BLaER1 treated with 17β-estradiol and CSF1 and Interleukin-3, amounts not matched to agents 10 nM and 100 nM (cell line): Measurements from ENCODE around the gene HPSE2.
A peak's percentile ranks its signal among the peaks of the same experiment; 100 is the strongest.
"Not testable (repeated sequence)": the region's sequence is repeated elsewhere in the genome, so short reads cannot be mapped to it uniquely, and the experiment has no call there.

Experiments
- H3K27ac ChIP-seq, 11 experiments: shearing (Covaris generic); formaldehyde crosslinking; 2 replicates each; pipeline ENCODE4 v1.8.1; 2022
- H3K27me3 ChIP-seq, 11 experiments: shearing (Covaris generic); formaldehyde crosslinking; 2 replicates each; pipeline ENCODE4 v1.8.1; 2022
- H3K36me3 ChIP-seq, 11 experiments: shearing (Covaris generic); formaldehyde crosslinking; 2 replicates each; pipeline ENCODE4 v1.8.1; 2022
- H3K4me1 ChIP-seq, 10 experiments: shearing (Covaris generic); formaldehyde crosslinking; 2 replicates each; pipeline ENCODE4 v1.8.1; 2022
- H3K4me2 ChIP-seq, 11 experiments: shearing (Covaris generic); formaldehyde crosslinking; 2 replicates each; pipeline ENCODE4 v1.8.1; 2022
- H3K4me3 ChIP-seq, 10 experiments: shearing (Covaris generic); formaldehyde crosslinking; 2 replicates each; pipeline ENCODE4 v1.8.1; 2022
- H3K9ac ChIP-seq, 11 experiments: shearing (Covaris generic); formaldehyde crosslinking; 2 replicates each; pipeline ENCODE4 v1.8.1; 2022
- H3K9me3 ChIP-seq, 11 experiments: shearing (Covaris generic); formaldehyde crosslinking; replicated peaks in 1 of 11; 2 replicates each; pipeline ENCODE4 v1.8.1; 2022
- H4K20me1 ChIP-seq, 11 experiments: shearing (Covaris generic); formaldehyde crosslinking; 2 replicates each; pipeline ENCODE4 v1.8.1; 2022
- Cebpa-rat ChIP-seq, 11 experiments: shearing (Covaris generic); IDR thresholded peaks; 2 replicates each; pipeline ENCODE4 v1.8.1; 2022

Gene HPSE2

DNA sequence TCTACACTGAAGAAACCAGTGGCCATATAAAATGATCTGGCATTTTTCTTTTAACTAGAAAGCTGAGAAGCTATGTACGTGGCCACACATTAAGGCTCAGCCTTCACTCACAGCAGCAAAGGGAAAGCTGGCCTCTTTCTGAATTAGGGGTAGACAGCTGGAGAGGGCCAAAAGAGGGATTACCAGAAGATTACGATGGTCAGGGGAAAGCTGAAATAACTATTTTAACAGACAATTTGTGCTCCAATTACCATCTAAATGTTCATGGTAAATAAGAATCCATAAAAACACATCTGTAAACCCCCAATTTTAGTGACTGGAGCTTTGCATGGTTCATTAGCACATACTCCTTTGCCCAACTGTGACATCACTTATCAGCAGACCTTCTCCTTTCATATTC, 314.3 kb downstream of the HPSE2 start:
- no peak overlapping the region for H3K27ac ChIP-seq
- H3K4me2 ChIP-seq, result no peak overlapping the region
- no peaks in the 10 kb centered on the region for H3K4me1 ChIP-seq
- no peaks in the 10 kb centered on the region for H4K20me1 ChIP-seq
- H3K9me3 ChIP-seq, result no peaks in the 10 kb centered on the region
- H3K4me3 ChIP-seq, result no peak overlapping the region
- TF ChIP-seq Cebpa-rat (IDR thresholded peaks at IDR 0.05), result no peak
- H3K27me3 ChIP-seq, result no peaks in the 10 kb centered on the region
- H3K9ac ChIP-seq, result no peak overlapping the region
- no peaks in the 10 kb centered on the region for H3K36me3 ChIP-seq

DNA sequence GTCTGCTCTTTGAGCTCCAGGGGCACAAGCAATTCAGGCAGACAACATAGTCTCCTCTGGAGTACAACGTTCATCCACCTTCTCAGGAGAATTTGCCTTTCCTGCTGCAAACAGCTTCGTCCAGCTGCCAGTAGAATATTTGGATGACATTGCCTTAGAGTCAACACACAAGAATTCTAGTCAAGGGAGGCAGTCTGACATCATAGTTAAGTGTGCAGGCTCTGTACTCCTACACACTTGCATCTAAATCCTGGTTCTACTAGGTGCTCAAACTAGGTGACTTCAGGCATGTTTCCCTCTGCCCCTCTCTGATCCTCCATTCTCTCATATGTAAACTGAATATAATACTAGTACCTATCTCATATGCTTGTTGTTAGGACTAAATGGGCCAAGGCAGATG, 314.8 kb downstream of the HPSE2 start:
- H3K4me3 ChIP-seq, result no peak overlapping the region
- H3K27me3 ChIP-seq, result no peaks in the 10 kb centered on the region
- H3K27ac ChIP-seq, result no peak overlapping the region
- H4K20me1 ChIP-seq, result no peaks in the 10 kb centered on the region
- H3K4me2 ChIP-seq, result no peak overlapping the region
- H3K36me3 ChIP-seq, result no peaks in the 10 kb centered on the region
- H3K9me3 ChIP-seq, result no peaks in the 10 kb centered on the region
- no peaks in the 10 kb centered on the region for H3K4me1 ChIP-seq
- H3K9ac ChIP-seq, result no peak overlapping the region
- TF ChIP-seq Cebpa-rat (IDR thresholded peaks at IDR 0.05), result no peak

DNA sequence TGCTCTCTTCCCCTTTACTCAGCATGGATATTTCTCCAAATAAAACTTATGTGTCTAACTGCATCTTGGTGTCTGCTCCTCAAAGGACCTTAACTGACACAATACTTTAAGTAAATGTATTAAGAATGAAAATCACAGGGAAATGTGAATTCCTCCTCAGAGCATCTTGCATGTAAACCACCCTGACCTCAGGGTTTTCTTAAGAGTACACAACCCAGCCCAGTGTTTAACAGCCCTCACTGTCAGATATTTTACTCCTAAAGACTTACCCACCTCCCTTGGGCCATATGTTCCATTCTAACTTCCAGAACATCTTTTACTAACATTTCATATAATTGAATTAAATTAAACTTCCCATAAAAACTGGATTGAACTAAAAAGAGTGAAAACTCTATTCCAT, 315.3 kb downstream of the HPSE2 start:
- H4K20me1 ChIP-seq, result no peaks in the 10 kb centered on the region
- H3K36me3 ChIP-seq, result no peaks in the 10 kb centered on the region
- no peak overlapping the region for H3K9ac ChIP-seq
- H3K4me1 ChIP-seq, result no peaks in the 10 kb centered on the region
- H3K27me3 ChIP-seq, result no peaks in the 10 kb centered on the region
- no peak for TF ChIP-seq Cebpa-rat (IDR thresholded peaks at IDR 0.05)
- H3K4me2 ChIP-seq, result no peak overlapping the region
- no peak overlapping the region for H3K4me3 ChIP-seq
- no peak overlapping the region for H3K27ac ChIP-seq
- H3K9me3 ChIP-seq, result no peaks in the 10 kb centered on the region

DNA sequence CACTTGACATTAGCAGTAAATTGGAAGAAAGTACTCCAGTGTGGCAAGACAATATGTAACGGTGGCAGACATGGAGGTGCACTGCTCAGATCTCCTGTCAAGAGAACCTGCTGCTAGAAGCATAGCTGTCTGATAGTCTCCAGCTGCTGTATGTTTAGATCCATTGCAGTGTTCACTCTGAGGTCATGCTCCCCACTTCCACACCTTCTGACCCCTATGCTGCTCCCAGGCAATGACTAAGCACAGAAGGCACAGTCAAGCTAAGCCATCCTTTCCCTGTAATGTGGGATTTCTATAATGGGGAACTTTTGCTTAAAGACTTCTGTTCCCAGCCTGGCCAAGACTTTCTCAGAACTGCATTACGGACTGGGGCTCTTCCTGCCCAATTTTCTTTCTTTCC, 315.8 kb downstream of the HPSE2 start:
- Histone ChIP-seq H3K9me3 (no peaks in the 10 kb centered on the region), H4K20me1 (no peaks in the 10 kb centered on the region), H3K9ac (no peak overlapping the region), H3K36me3 (no peaks in the 10 kb centered on the region), H3K4me1 (no peaks in the 10 kb centered on the region), H3K4me3 (no peak overlapping the region), H3K4me2 (no peak overlapping the region), H3K27ac (no peak overlapping the region), H3K27me3 (no peaks in the 10 kb centered on the region)
- no peak for TF ChIP-seq Cebpa-rat (IDR thresholded peaks at IDR 0.05)

DNA sequence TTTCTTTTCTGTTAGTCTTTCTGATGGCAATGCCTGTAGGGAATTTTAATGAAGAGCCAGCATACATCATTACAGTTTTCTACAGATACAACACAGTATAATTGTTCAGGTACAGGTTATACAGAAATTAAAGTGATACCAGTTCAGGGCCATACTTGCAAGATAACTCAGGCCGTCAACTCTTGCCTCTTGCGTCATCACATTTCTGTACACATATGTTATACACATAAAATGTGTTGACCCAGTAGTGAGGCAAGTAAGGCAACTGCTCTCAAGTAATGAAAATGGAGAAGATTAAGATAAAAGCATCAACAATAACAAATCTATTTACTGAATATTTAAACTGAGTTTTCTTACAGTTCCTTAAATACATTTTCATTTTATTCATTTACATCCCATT, 317.8 kb downstream of the HPSE2 start:
- Histone ChIP-seq H4K20me1 (no peaks in the 10 kb centered on the region), H3K27ac (no peak overlapping the region), H3K4me1 (no peaks in the 10 kb centered on the region), H3K36me3 (no peaks in the 10 kb centered on the region), H3K4me2 (no peak overlapping the region), H3K9me3 (no peaks in the 10 kb centered on the region), H3K27me3 (no peaks in the 10 kb centered on the region), H3K9ac (no peak overlapping the region), H3K4me3 (no peak overlapping the region)
- 0 out of 22 replicates have a peak, but pooled peaks of 1 of the 11 experiments have one; percentile 37 for TF ChIP-seq Cebpa-rat (IDR thresholded peaks at IDR 0.05)

DNA sequence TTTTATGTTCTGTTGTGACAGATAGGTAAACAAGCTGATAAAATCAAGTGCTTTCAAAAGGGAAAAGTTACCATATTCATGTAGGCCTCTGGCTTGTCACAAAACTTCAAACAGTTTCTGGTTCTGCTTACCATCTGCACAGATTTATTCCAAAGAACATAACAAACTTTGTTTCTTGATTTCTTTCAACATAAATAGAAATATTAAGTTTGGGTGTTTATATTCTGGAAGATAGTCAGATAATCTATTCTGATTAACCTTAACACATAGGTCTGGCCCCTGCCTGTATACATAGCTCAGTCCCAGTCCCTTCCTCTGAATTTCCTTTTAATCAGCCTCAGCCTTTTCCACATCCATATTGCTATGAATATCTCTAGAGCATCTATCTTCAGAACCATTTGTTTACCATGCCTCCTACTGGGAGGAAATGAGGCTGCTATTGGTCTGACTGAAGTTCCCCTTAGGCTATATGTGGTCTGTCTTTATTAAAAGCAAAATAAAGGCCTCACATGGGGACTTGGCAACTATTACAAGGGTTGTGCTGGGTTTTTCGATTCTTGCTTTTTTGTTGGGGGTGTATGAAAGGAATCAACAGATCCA, 319.0 kb downstream of the HPSE2 start:
- H3K4me2 ChIP-seq, result no peak overlapping the region
- H3K27ac ChIP-seq, result no peak overlapping the region
- H3K4me3 ChIP-seq, result no peak overlapping the region
- no peaks in the 10 kb centered on the region for H3K36me3 ChIP-seq
- no peaks in the 10 kb centered on the region for H3K27me3 ChIP-seq
- H3K9ac ChIP-seq, result no peak overlapping the region
- H4K20me1 ChIP-seq, result no peaks in the 10 kb centered on the region
- H3K9me3 ChIP-seq, result no peaks in the 10 kb centered on the region
- TF ChIP-seq Cebpa-rat (IDR thresholded peaks at IDR 0.05), result no peak
- H3K4me1 ChIP-seq, result no peaks in the 10 kb centered on the region

DNA sequence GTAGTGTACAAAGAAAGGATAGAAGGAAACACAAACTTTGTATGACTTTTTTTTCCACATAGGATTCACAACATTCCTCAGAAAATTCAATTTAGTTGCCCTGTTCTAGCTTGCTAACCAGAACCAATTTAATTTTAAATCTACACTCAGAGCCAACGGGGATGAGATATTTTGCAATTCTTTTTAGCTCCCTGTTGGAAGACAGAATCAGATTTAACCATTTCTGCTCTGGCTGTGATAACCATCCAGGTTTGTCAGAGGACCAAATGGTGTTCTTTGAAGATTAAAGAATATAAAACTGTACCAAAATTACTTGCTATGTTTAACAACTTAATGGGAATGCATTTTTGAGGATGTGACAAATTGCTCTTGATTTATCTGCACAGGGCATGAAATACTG, 319.7 kb downstream of the HPSE2 start:
- Histone ChIP-seq H3K4me2 (no peak overlapping the region), H3K4me1 (no peaks in the 10 kb centered on the region), H3K4me3 (no peak overlapping the region), H3K9ac (no peak overlapping the region), H4K20me1 (no peaks in the 10 kb centered on the region), H3K27ac (no peak overlapping the region), H3K9me3 (no peaks in the 10 kb centered on the region), H3K36me3 (no peaks in the 10 kb centered on the region), H3K27me3 (no peaks in the 10 kb centered on the region)
- TF ChIP-seq Cebpa-rat (IDR thresholded peaks at IDR 0.05), result no peak

DNA sequence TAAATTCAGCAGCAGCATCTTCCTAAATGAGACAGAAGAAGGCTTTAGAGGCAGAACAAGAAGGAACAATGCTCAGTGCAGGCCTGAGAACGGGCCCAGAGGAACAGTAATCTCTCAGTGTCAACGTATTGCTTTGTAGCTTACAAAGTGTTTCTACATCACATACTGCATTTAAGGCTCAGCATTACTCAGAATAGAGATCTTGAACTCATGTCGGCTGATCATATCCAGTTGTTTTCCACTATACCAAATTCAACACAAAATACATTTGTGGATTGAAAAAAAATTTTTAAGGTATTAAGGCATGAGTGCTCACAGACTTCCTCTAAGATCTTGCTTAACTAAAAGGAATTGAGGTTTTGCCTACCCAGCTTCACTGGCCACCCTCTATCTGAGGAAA, 325.1 kb downstream of the HPSE2 start:
- Histone ChIP-seq H3K36me3 (no peaks in the 10 kb centered on the region), H3K27ac (no peak overlapping the region), H3K9me3 (no peaks in the 10 kb centered on the region), H3K27me3 (no peaks in the 10 kb centered on the region), H3K9ac (no peak overlapping the region), H4K20me1 (no peaks in the 10 kb centered on the region), H3K4me2 (no peak overlapping the region), H3K4me1 (no peaks in the 10 kb centered on the region; a peak in 1 of 20 replicates), H3K4me3 (no peak overlapping the region)
- TF ChIP-seq Cebpa-rat (IDR thresholded peaks at IDR 0.05), result no peak

DNA sequence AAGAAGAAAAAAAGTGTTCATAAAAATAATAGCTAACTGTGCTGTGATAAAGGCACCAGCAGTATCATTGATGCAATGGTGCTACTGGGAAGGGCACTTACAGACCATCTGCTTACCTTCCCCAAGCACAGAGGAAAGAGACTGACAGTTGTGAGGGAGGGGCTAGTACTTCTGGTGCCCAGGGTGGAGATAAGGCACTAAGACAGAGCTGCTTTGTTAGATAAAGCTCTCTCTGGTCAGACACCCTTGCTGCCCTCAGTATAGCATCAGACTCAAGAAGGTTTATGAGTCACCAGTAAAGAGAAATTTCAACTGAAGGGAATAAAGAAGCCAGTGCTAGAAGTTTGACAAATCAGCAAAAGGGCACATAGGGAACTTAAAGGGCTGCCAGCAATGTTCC, 325.6 kb downstream of the HPSE2 start:
- Histone ChIP-seq H4K20me1 (no peaks in the 10 kb centered on the region), H3K9me3 (no peaks in the 10 kb centered on the region), H3K4me2 (no peak overlapping the region), H3K4me1 (no peaks in the 10 kb centered on the region; a peak in 1 of 20 replicates), H3K4me3 (no peak overlapping the region), H3K9ac (no peak overlapping the region), H3K36me3 (no peaks in the 10 kb centered on the region), H3K27ac (no peak overlapping the region), H3K27me3 (no peaks in the 10 kb centered on the region)
- TF ChIP-seq Cebpa-rat (IDR thresholded peaks at IDR 0.05), result no peak

DNA sequence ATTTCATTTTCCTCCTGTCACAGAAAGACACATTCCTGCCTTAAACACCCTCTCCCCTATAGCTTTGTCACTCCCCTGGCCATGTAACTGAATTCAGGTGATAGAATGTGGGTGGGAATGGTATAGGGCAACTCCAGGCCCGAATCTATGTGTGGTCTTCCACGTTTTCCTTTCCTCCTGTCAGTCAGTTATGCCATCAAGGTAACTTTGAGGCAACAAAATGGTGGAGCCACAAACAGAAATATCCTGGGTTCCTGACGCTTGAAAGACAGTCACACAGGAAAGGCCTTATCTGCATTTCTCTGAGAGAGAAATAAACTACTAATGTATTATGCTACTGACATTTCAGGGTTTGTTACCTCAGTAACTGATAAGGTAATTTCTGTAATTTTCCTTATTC, 326.8 kb downstream of the HPSE2 start:
- Histone ChIP-seq H3K4me1 (no peaks in the 10 kb centered on the region; a peak in 1 of 20 replicates), H3K9me3 (no peaks in the 10 kb centered on the region), H3K4me3 (no peak overlapping the region), H3K36me3 (no peaks in the 10 kb centered on the region), H4K20me1 (no peaks in the 10 kb centered on the region), H3K27me3 (no peaks in the 10 kb centered on the region), H3K4me2 (no peak overlapping the region), H3K9ac (no peak overlapping the region), H3K27ac (no peak overlapping the region)
- no peak for TF ChIP-seq Cebpa-rat (IDR thresholded peaks at IDR 0.05)

DNA sequence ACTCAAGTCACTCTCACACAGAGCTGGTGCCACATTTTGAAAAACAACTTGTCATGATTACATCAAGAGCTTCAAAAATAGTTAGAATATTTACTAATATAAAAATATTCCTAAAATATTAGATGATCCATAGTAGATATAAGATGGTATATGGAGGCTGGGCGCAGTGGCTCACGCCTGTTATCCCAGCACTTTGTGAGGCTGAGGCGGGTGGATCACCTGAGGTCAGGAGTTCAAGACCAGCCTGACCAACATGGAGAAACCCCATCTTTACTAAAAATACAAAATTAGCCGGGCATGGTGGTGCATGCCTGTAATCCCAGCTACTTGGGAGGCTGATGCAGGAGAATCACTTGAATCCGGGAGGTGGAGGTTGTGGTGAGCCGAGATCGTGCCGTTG, 327.4 kb downstream of the HPSE2 start:
- H3K4me1 ChIP-seq, result not testable (repeated sequence)

More for the DNA sequence above, 327.4 kb downstream of the HPSE2 start:
- not testable (repeated sequence) for H3K27ac ChIP-seq, H3K36me3 ChIP-seq, H3K4me2 ChIP-seq, H3K4me3 ChIP-seq, H3K27me3 ChIP-seq, H3K9ac ChIP-seq, H4K20me1 ChIP-seq, H3K9me3 ChIP-seq
